ENCODE results near the gene STK11. TPM values are rescaled to one million over a fixed set of nuclear protein-coding genes. Genes with fewer than 3 reads are reported as not detected.

The STK11 gene
- total and polyA plus RNA-seq, 10 donors, result 44.0 to 107 (median 74.5) TPM

DNA sequence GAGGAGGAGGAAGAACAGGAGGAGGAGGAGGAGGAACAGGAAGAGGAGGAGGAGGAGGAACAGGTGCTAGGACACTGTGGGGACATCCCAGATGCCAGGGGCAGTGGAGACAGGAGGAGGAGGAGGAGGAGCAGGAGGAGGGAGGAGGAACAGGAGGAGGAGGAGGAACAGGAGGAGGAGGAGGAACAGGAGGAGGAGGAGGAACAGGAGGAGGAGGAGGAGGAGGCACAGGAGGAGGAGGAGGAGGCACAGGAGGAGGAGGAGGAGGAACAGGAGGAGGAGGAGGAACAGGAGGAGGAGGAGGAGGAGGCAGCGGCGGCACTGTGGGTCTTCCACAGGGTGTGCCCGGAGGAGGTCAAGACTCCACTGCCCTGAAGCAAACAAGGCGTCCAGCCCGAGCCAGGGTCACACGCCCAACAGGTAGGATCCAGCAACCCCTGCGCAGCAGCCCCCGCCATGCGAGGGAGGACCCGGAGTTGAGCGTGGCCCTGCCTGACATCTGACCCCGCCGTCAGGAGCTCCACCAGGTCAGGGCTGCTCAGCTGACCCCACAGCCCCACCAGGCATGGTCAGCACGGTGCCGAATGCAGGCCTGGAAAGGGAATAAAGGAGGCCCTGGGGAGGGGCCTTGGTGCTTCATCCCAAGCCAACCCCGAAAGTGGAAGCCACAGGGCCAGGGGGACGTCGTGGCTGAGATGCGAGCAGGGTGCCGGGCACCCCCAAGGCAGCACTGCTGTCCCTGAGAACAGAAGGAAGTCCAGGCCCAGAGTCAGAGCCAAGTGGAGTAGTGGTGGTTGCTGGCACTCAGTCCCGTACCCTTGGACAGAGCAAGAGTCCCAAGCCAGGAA lies 40.7 kb upstream of the STK11 start:
- intact Hi-C loops (cut with DNase I; ENCODE audit: low total_unique reads), result no loop called here
- H3K27ac ChIP-seq, result peak overlapping the region in 6 of 8 donors; percentile 41 to 86 (median 66)
- peak; percentile 82 for DNase-seq

DNA sequence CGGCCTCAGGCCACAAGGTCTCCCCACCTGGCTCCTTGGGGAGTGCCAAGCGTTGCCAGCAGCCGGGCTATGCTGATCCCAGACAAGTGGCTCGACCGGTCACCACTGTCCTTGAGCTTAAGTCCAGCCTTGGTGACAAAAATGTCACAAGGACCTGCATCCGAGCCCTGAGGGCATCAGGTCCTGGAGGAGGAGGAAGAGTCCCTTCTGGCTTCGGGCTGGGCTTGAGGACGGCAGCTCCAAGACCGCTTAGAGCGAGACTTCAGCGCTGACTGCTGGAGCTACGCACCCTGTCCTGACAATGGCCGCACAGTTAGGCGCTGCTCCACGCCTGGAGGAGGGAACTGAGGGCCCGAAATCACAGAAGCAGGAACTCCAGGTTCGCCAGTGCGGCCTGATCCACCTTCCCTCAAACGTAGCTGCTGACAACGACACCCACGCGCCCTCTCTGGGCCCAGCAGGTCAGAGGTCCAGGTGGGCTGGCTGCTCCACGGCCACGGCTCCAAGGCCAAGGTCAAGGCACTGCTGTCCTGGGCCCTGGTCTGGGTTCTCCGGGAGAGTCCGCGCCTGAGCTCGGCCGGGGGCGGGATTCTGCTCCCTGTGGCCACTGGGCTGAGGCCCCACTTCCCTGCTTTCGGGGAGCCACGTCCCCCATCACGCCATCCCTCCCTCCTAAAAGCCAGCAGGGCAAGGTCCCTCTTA lies 38.6 kb upstream of the STK11 start:
- DNase-seq, result no peak
- WGBS, 5 donors, result 74 to 85% (median 83%) methylated on average over 18 to 33 of the region's 33 CpGs
- H3K27me3 ChIP-seq (replicated peaks in 1 of 7), result no peaks in the 10 kb centered on the region
- TF ChIP-seq, protein P1, sequence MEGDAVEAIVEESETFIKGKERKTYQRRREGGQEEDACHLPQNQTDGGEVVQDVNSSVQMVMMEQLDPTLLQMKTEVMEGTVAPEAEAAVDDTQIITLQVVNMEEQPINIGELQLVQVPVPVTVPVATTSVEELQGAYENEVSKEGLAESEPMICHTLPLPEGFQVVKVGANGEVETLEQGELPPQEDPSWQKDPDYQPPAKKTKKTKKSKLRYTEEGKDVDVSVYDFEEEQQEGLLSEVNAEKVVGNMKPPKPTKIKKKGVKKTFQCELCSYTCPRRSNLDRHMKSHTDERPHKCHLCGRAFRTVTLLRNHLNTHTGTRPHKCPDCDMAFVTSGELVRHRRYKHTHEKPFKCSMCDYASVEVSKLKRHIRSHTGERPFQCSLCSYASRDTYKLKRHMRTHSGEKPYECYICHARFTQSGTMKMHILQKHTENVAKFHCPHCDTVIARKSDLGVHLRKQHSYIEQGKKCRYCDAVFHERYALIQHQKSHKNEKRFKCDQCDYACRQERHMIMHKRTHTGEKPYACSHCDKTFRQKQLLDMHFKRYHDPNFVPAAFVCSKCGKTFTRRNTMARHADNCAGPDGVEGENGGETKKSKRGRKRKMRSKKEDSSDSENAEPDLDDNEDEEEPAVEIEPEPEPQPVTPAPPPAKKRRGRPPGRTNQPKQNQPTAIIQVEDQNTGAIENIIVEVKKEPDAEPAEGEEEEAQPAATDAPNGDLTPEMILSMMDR (IDR thresholded peaks at IDR 0.05 in 8 of 11, conservative IDR thresholded peaks at IDR 0.05 in 3 of 11), result no peak
- TF ChIP-seq POLR2A (IDR thresholded peaks at IDR 0.05), result no peak
- TF ChIP-seq POLR2AphosphoS5 (IDR thresholded peaks at IDR 0.05), result peak in 2 of 3 donors; percentile 23 to 25
- peaks cover 39 to 91% (median 85%) of the 10 kb centered on the region in 6 donors for H3K4me1 ChIP-seq
- peaks cover 0 to 53% (median 12%) of the 10 kb centered on the region in 6 donors for H3K36me3 ChIP-seq
- peak overlapping the region in 6 of 8 donors; percentile 22 to 99 (median 86) for H3K27ac ChIP-seq
- H3K9me3 ChIP-seq, result no peaks in the 10 kb centered on the region
- H3K4me3 ChIP-seq, result peak overlapping the region in 1 of 8 donors; percentile 92
- intact Hi-C loops (cut with DNase I; ENCODE audit: low total_unique reads), result no loop called here

More for the DNA sequence above, 40.7 kb upstream of the STK11 start:
- Histone ChIP-seq H3K9me3 (no peaks in the 10 kb centered on the region), H3K4me3 (peak overlapping the region in 2 of 8 donors; percentile 2 to 48), H3K27me3 (replicated peaks in 1 of 7) (no peaks in the 10 kb centered on the region), H3K36me3 (peaks cover 0 to 48% (median 15%) of the 10 kb centered on the region in 6 donors), H3K4me1 (peaks cover 26 to 87% (median 75%) of the 10 kb centered on the region in 6 donors)
- WGBS, 5 donors, result 63 to 81% (median 72%) methylated on average over 15 to 21 of the region's 21 CpGs
- TF ChIP-seq, protein P1 (IDR thresholded peaks at IDR 0.05 in 8 of 11, conservative IDR thresholded peaks at IDR 0.05 in 3 of 11), result no peak
- TF ChIP-seq POLR2AphosphoS5 (IDR thresholded peaks at IDR 0.05), result peak; percentile 14 to 77 (median 39)

DNA sequence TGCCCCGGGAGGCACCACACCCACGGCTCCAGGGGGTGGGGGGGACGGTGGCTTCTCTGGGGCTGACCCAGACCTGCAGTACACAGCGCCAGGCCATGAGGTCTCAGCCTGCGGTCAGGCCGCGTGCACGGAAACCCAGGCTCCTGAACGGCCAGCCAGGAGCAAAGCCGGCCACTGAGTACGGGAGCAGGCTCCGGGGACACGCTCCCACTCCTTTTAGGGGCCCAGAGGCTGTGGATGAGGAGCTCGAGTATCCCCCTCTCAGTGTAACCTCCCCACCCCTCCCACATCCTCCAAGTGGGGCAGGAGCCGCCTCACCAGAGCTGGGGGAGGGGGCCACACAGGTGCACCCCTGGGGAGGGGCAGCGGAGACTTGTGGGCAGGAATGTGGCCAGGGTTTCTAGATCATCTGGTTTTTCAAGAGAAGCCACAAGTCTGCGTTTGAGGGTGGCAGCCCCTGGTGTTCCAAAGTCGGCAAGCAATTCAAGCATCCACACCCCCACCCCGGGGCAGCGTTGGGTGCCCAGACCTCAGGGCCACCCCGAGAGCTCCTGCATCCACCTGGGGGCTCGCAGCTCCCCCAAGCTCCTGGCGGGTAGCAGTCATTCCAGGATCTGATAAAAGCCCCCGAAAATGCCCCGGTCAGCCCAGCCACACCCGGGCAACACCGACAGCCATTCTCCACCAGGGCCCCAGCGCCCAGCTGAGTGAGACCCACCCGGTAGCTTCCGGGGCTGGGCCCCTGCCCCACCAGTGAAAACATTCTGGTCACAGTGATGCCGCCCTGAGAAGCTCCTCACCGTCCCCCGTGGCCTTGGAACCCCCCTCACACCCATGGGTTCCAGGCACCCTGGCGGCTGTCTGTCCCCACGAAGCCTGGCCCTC lies 37.6 kb upstream of the STK11 start:
- H3K36me3 ChIP-seq, result peaks cover 0 to 58% (median 12%) of the 10 kb centered on the region in 6 donors
- H3K4me1 ChIP-seq, result peaks cover 41 to 91% (median 85%) of the 10 kb centered on the region in 6 donors
- H3K4me3 ChIP-seq, result peak overlapping the region in 7 of 8 donors; percentile 19 to 92 (median 24)
- peak overlapping the region; percentile 74 to 99 (median 86) for H3K27ac ChIP-seq
- no peaks in the 10 kb centered on the region for H3K27me3 ChIP-seq (replicated peaks in 1 of 7)
- DNase-seq, result peak; percentile 77
- intact Hi-C loops (cut with DNase I; ENCODE audit: low total_unique reads), result no loop called here
- 66 to 87% (median 75%) methylated on average over 14 to 35 of the region's 35 CpGs for WGBS, 5 donors
- TF ChIP-seq, protein P1 (IDR thresholded peaks at IDR 0.05 in 8 of 11, conservative IDR thresholded peaks at IDR 0.05 in 3 of 11), result no peak
- TF ChIP-seq POLR2AphosphoS5 (IDR thresholded peaks at IDR 0.05) (peak in 2 of 3 donors; percentile 4 to 65), POLR2A (IDR thresholded peaks at IDR 0.05) (no peak)
- H3K9me3 ChIP-seq, result no peaks in the 10 kb centered on the region
